NCI-H128 (cell line): ENCODE data around the gene CUL4B.
A peak's percentile ranks its signal among the peaks of the same experiment; 100 is the strongest.
"Not testable (repeated sequence)": the region's sequence is repeated elsewhere in the genome, so short reads cannot be mapped to it uniquely, and the experiment has no call there.

ENCODE experiments used
- DNase-seq: peaks from one replicate; lab custom pipeline; 2025; ENCODE audit not compliant: unreplicated experiment; lab: John Stamatoyannopoulos, UW

The CUL4B gene

GRCh38 chrX:120560842-120561633 is at the start of gene CUL4B:
Gene CUL4B, minus strand, starts transcription at chrX:120560962. Its CDS starts 324 bp downstream, at chrX:120560638.
- DNase-seq: peak; percentile 63

GRCh38 chrX:120604361-120604782 is 43.6 kb upstream of the CUL4B start:
- DNase-seq: no peak

GRCh38 chrX:120603707-120604360 is 43.1 kb upstream of the CUL4B start, which contains the start of gene MCTS1:
Gene MCTS1, plus strand, starts transcription at chrX:120604101. Its CDS starts 136 bp downstream, at chrX:120604237.
- DNase-seq: peak; percentile 87

GRCh38 chrX:120585702-120586101 is 24.9 kb upstream of the CUL4B start:
- no peak for DNase-seq

- no peak for DNase-seq
Observed at GRCh38 chrX:120575379-120576114, 14.8 kb upstream of the CUL4B start.

- not testable (repeated sequence) for DNase-seq
Observed at GRCh38 chrX:120573806-120574205, 13.0 kb upstream of the CUL4B start.

- no peak for DNase-seq
Observed at GRCh38 chrX:120570011-120570600, 9.3 kb upstream of the CUL4B start.

- no peak for DNase-seq
Observed at GRCh38 chrX:120568609-120569008, 7.8 kb upstream of the CUL4B start.

GRCh38 chrX:120568035-120568434 is 7.3 kb upstream of the CUL4B start:
- DNase-seq: no peak

GRCh38 chrX:120566817-120567216 is 6.1 kb upstream of the CUL4B start:
- no peak for DNase-seq

- no peak for DNase-seq
Observed at GRCh38 chrX:120564925-120565324, 4.2 kb upstream of the CUL4B start.

GRCh38 chrX:120562569-120562926 is 1.8 kb upstream of the CUL4B start:
- no peak for DNase-seq

- no peak for DNase-seq
Observed at GRCh38 chrX:120561634-120562568, 1.1 kb upstream of the CUL4B start.

- DNase-seq: no peak
Observed at GRCh38 chrX:120560405-120560841, 339 bp downstream of the CUL4B start.

GRCh38 chrX:120559804-120560203 is 958 bp downstream of the CUL4B start:
- no peak for DNase-seq

- DNase-seq: no peak
Observed at GRCh38 chrX:120556251-120556650, 4.5 kb downstream of the CUL4B start.

- no peak for DNase-seq
Observed at GRCh38 chrX:120549483-120550452, 11.0 kb downstream of the CUL4B start.

- DNase-seq: no peak
Observed at GRCh38 chrX:120536061-120536460, 24.7 kb downstream of the CUL4B start.
